Esophagus squamous epithelium (tissue), 4 donors: ENCODE data around the gene MARCHF5.

Source experiments
- POLR2A ChIP-seq, 4 donors: fragments of 450-650 bp; IDR thresholded peaks; one replicate each; pipeline ENCODE4 v1.6.1; 2017; ENCODE audit warnings: antibody characterized with exemption in 4 of 4, mild to moderate bottlenecking in 4 of 4, moderate library complexity in 3 of 4
- TF ChIP-seq, protein P1 (sequence below), 6 experiments: fragments of 450-650 bp in 4 of 6; fragments of 200-600 bp in 2 of 6; sonication (generic) in 2 of 6; IDR thresholded peaks; one replicate each; pipeline ENCODE4 v1.5.1; 2016 to 2019; ENCODE audit warnings: antibody characterized with exemption in 6 of 6, mild to moderate bottlenecking in 4 of 6, moderate library complexity in 4 of 6

DNA sequence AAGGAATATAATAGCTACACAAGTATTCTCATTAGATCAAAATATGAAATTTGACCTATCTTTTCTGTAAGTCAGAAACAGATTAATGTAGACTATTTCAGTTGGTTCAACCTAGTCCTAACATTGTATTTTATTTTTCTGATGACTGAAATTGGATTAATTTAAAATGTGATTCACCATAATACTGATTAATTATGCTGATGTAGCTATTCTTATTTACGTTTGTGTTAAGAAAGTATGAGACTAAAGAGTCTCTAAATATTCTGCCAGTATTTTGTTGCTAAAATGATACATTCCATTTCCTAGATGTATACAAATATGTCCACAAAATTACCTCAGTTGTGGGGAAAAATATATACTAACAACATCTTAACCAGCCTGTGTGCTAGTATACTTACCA is 18.3 kb downstream of the MARCHF5 start:
- TF ChIP-seq, protein P1, sequence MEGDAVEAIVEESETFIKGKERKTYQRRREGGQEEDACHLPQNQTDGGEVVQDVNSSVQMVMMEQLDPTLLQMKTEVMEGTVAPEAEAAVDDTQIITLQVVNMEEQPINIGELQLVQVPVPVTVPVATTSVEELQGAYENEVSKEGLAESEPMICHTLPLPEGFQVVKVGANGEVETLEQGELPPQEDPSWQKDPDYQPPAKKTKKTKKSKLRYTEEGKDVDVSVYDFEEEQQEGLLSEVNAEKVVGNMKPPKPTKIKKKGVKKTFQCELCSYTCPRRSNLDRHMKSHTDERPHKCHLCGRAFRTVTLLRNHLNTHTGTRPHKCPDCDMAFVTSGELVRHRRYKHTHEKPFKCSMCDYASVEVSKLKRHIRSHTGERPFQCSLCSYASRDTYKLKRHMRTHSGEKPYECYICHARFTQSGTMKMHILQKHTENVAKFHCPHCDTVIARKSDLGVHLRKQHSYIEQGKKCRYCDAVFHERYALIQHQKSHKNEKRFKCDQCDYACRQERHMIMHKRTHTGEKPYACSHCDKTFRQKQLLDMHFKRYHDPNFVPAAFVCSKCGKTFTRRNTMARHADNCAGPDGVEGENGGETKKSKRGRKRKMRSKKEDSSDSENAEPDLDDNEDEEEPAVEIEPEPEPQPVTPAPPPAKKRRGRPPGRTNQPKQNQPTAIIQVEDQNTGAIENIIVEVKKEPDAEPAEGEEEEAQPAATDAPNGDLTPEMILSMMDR (IDR thresholded peaks at IDR 0.05), result no peak
- TF ChIP-seq POLR2A (IDR thresholded peaks at IDR 0.05), result no peak
